IMR-90 (cell line): ENCODE measurements around the gene SYN1. TPM values are rescaled to one million over a fixed set of nuclear protein-coding genes. Genes with fewer than 3 reads are reported as not detected.
A peak's percentile ranks its signal among the peaks of the same experiment; 100 is the strongest.

Experiments
- ATAC-seq: fragments of 200-7000 bp; cut with Tn5 transposase; 2 replicates; pipeline ENCODE4 v1.9.1; 2020; ENCODE audit warnings: low read depth, mild to moderate bottlenecking, moderate library complexity
- BruUV-seq: library from RNA; stranded (reverse); fragments of 400-500 nt; replicated peaks from 2 replicates; lab custom pipeline; 2021; lab: Mats Ljungman, UMichigan
- CTCF ChIA-PET: fragments of 300-600 bp; formaldehyde crosslinking; extraction: SDS; loops from one replicate; lab custom pipeline; 2021; ENCODE audit warnings: antibody characterized with exemption; lab: Yijun Ruan, JAX
- POLR2A ChIA-PET: fragments of 300-600 bp; sonication (Branson Sonifier 250); formaldehyde crosslinking; loops from one replicate; lab custom pipeline; 2022; ENCODE audit warnings: antibody characterized with exemption; ENCODE audit not compliant: unreplicated experiment; lab: Charles Lee
- DNase-seq: peaks from one replicate; pipeline ENCODE4 v3.0.0; 2013
- H2AFZ ChIP-seq: replicated peaks from 2 replicates; pipeline ENCODE3; 2013; ENCODE audit warnings: low read length, mild to moderate bottlenecking; ENCODE audit not compliant: poor library complexity
- H2AK5ac ChIP-seq: 2 replicates; pipeline ENCODE4 v1.6.1; 2013; ENCODE audit warnings: low read depth, low read length, inconsistent platforms
- H2AK9ac ChIP-seq: replicated peaks from 2 replicates; pipeline ENCODE3; 2013; ENCODE audit warnings: mild to moderate bottlenecking, low read depth, low read length, moderate library complexity; ENCODE audit not compliant: poor library complexity
- H2BK120ac ChIP-seq: 2 replicates; pipeline ENCODE4 v1.6.1; 2013; ENCODE audit warnings: low read depth, low read length, inconsistent platforms
- H2BK15ac ChIP-seq: 3 replicates; pipeline ENCODE4 v1.6.1; 2013; ENCODE audit warnings: low read depth, low read length, inconsistent platforms
- H2BK20ac ChIP-seq: 2 replicates; pipeline ENCODE4 v1.6.1; 2013; ENCODE audit warnings: low read depth, mild to moderate bottlenecking, inconsistent platforms, low read length, moderate library complexity
- H2BK5ac ChIP-seq: 2 replicates; pipeline ENCODE4 v1.6.1; 2013; ENCODE audit warnings: mild to moderate bottlenecking, low read depth, low read length, inconsistent platforms; ENCODE audit not compliant: poor library complexity, severe bottlenecking
- H3K14ac ChIP-seq: replicated peaks from 2 replicates; pipeline ENCODE4 v1.6.1; 2013; ENCODE audit warnings: low read depth, low read length, inconsistent platforms
- H3K18ac ChIP-seq: 2 replicates; pipeline ENCODE4 v1.6.1; 2013; ENCODE audit warnings: low read depth, low read length, control low read depth
- H3K23ac ChIP-seq: 2 replicates; pipeline ENCODE4 v1.6.1; 2013; ENCODE audit warnings: low read depth, low read length, inconsistent platforms
- H3K27ac ChIP-seq: 2 replicates; pipeline ENCODE4 v1.5.1; 2013; ENCODE audit warnings: mild to moderate bottlenecking, control low read depth, low read length; ENCODE audit not compliant: insufficient read depth
- H3K27me3 ChIP-seq: 2 replicates; pipeline ENCODE4 v1.6.1; 2013; ENCODE audit warnings: low read length; ENCODE audit not compliant: control insufficient read depth, insufficient read depth
- H3K36me3 ChIP-seq: 2 replicates; pipeline ENCODE4 v1.6.1; 2013; ENCODE audit warnings: low read length, mixed read lengths; ENCODE audit not compliant: control insufficient read depth, insufficient read depth
- H3K4ac ChIP-seq: 2 replicates; pipeline ENCODE4 v1.6.1; 2013; ENCODE audit warnings: low read depth, low read length, inconsistent platforms
- H3K4me1 ChIP-seq: 2 replicates; pipeline ENCODE4 v1.6.1; 2013; ENCODE audit warnings: low read length, mixed read lengths; ENCODE audit not compliant: control insufficient read depth, insufficient read depth
- H3K4me2 ChIP-seq: 2 replicates; pipeline ENCODE4 v1.6.1; 2013; ENCODE audit warnings: low read depth, mild to moderate bottlenecking, control low read depth, low read length, moderate library complexity
- H3K4me3 ChIP-seq: 2 replicates; pipeline ENCODE4 v1.5.1; 2013; ENCODE audit warnings: low read depth, mild to moderate bottlenecking, control low read depth, low read length, moderate library complexity; ENCODE audit not compliant: insufficient read depth
- H3K56ac ChIP-seq: 2 replicates; pipeline ENCODE4 v1.6.1; 2013; ENCODE audit warnings: low read length, inconsistent platforms; ENCODE audit not compliant: insufficient read depth; ENCODE audit errors: extremely low read depth
- H3K79me1 ChIP-seq, 2 experiments: 2 replicates each; pipeline ENCODE4 v1.6.1; 2013; ENCODE audit warnings: low read length in 2 of 2, inconsistent platforms in 1 of 2, low read depth in 1 of 2
- H3K9ac ChIP-seq: 2 replicates; pipeline ENCODE4 v1.6.1; 2013; ENCODE audit warnings: low read depth, low read length, control low read depth
- H3K9me1 ChIP-seq: 2 replicates; pipeline ENCODE4 v1.6.1; 2013; ENCODE audit warnings: low read length, inconsistent platforms; ENCODE audit not compliant: insufficient read depth
- H3K9me3 ChIP-seq: 2 replicates; pipeline ENCODE4 v1.6.1; 2013; ENCODE audit warnings: low read length; ENCODE audit not compliant: control insufficient read depth, insufficient read depth
- H4K20me1 ChIP-seq: 2 replicates; pipeline ENCODE4 v1.6.1; 2013; ENCODE audit warnings: low read length, inconsistent platforms; ENCODE audit not compliant: insufficient read depth
- H4K5ac ChIP-seq: 2 replicates; pipeline ENCODE4 v1.6.1; 2013; ENCODE audit warnings: mild to moderate bottlenecking, low read depth, low read length, control low read depth
- H4K8ac ChIP-seq, 2 experiments: 2 replicates each; pipeline ENCODE4 v1.6.1; 2013; ENCODE audit warnings: low read depth in 2 of 2, low read length in 2 of 2, control low read depth in 1 of 2, inconsistent platforms in 1 of 2
- H4K91ac ChIP-seq: 2 replicates; pipeline ENCODE4 v1.6.1; 2013; ENCODE audit warnings: low read depth, low read length, inconsistent platforms; ENCODE audit not compliant: insufficient read depth
- BHLHE40 ChIP-seq: fragments of 150-350 bp; IDR thresholded peaks from 2 replicates; pipeline ENCODE4 v1.6.1; 2016; ENCODE audit warnings: mild to moderate bottlenecking, low read depth, low read length
- FOS ChIP-seq: fragments of 150-350 bp; IDR thresholded peaks from 2 replicates; pipeline ENCODE4 v1.6.1; 2016; ENCODE audit warnings: low read depth, low read length
- MAFK ChIP-seq: IDR thresholded peaks from 2 replicates; pipeline ENCODE4 v1.6.1; 2012; ENCODE audit warnings: low read depth, low read length, improper control_type of control experiment
- MXI1 ChIP-seq: IDR thresholded peaks from 2 replicates; pipeline ENCODE4 v1.6.1; 2012; ENCODE audit warnings: low read depth, mild to moderate bottlenecking, low read length, moderate library complexity, borderline replicate concordance
- NFE2L2 ChIP-seq: fragments of 150-350 bp; IDR thresholded peaks from 2 replicates; pipeline ENCODE4 v1.6.1; 2016; ENCODE audit warnings: low read depth, mild to moderate bottlenecking, low read length
- POLR2A ChIP-seq: IDR thresholded peaks from 2 replicates; pipeline ENCODE4 v1.6.1; 2012; ENCODE audit warnings: mild to moderate bottlenecking, low read depth, low read length
- RAD21 ChIP-seq: IDR thresholded peaks from 2 replicates; pipeline ENCODE4 v1.6.1; 2012; ENCODE audit warnings: low read length, improper control_type of control experiment
- RCOR1 ChIP-seq: IDR thresholded peaks from 2 replicates; pipeline ENCODE4 v1.6.1; 2012; ENCODE audit warnings: mild to moderate bottlenecking, low read length, improper control_type of control experiment; ENCODE audit not compliant: insufficient replicate concordance
- RFX5 ChIP-seq: IDR thresholded peaks from 2 replicates; pipeline ENCODE4 v1.8.0; 2012; ENCODE audit warnings: low read depth, mild to moderate bottlenecking, low read length, moderate library complexity
- SMC3 ChIP-seq: fragments of 150-350 bp; IDR thresholded peaks from 2 replicates; pipeline ENCODE4 v1.6.1; 2016; ENCODE audit warnings: low read depth, mild to moderate bottlenecking, antibody characterized with exemption, low read length, moderate library complexity
- WGBS, 2 experiments: methylation state at CpG; one replicate each; pipeline versions ENCODE4 v1.1.5 to v1.1.7; 2013; ENCODE audit warnings: missing lambda C conversion rate in 2 of 2; ENCODE audit not compliant: insufficient read length in 1 of 2; ENCODE audit errors: extremely low coverage in 2 of 2; 5-methylcytosine and 5-hydroxymethylcytosine counted together
- dilution Hi-C: fragments of 300-500 bp; cut with HindIII; formaldehyde crosslinking; loops from one replicate; pipeline ENCODE4 v1.14.3; 2018; ENCODE audit warnings: low sequenced_read_pairs; ENCODE audit not compliant: unreplicated experiment
- in situ Hi-C: fragments of 300-500 bp; cut with MboI; formaldehyde crosslinking; loops from 3 replicates; pipeline ENCODE4 v1.14.3; 2019; ENCODE audit warnings: low sequenced_read_pairs, inconsistent platforms, mixed read lengths
- intact Hi-C: fragments of 100-400 bp; cut with micrococcal nuclease; formaldehyde crosslinking; loops from 2 replicates; pipeline ENCODE4 v1.10.0; 2022
- polyA plus RNA-seq, 3 experiments: library from polyadenylated mRNA; depleted of rRNA; stranded (reverse); fragments of >200 nt; gene quantifications; 2 replicates each; pipeline ENCODE4 v1.2.3, GENCODE V29; 2012; ENCODE audit warnings: low replicate concordance in 1 of 3
- total RNA-seq: library from RNA; depleted of rRNA; stranded (reverse); fragments of >200 nt; gene quantifications from 2 replicates; pipeline ENCODE4 v1.2.3, GENCODE V29; 2012
- TF ChIP-seq, protein P1 (sequence below): fragments of 150-350 bp; IDR thresholded peaks from 2 replicates; pipeline ENCODE4 v1.6.1; 2017; ENCODE audit warnings: mild to moderate bottlenecking, antibody characterized with exemption, low read length, low read depth
- TF ChIP-seq, protein P2 (sequence below): conservative IDR thresholded peaks from 2 replicates; pipeline ENCODE4 v1.5.1; 2012; ENCODE audit warnings: mild to moderate bottlenecking, low read depth, low read length, improper control_type of control experiment
- TF ChIP-seq, protein P3 (sequence below): fragments of 150-350 bp; IDR thresholded peaks from 2 replicates; pipeline ENCODE4 v1.6.1; 2016; ENCODE audit warnings: low read depth, mild to moderate bottlenecking, low read length, moderate library complexity, borderline replicate concordance

Gene SYN1
- total and polyA plus RNA-seq, 2 of the 4 experiments (the other 2 are of a cell fraction) = under 0.01 to 0.56 TPM

DNA sequence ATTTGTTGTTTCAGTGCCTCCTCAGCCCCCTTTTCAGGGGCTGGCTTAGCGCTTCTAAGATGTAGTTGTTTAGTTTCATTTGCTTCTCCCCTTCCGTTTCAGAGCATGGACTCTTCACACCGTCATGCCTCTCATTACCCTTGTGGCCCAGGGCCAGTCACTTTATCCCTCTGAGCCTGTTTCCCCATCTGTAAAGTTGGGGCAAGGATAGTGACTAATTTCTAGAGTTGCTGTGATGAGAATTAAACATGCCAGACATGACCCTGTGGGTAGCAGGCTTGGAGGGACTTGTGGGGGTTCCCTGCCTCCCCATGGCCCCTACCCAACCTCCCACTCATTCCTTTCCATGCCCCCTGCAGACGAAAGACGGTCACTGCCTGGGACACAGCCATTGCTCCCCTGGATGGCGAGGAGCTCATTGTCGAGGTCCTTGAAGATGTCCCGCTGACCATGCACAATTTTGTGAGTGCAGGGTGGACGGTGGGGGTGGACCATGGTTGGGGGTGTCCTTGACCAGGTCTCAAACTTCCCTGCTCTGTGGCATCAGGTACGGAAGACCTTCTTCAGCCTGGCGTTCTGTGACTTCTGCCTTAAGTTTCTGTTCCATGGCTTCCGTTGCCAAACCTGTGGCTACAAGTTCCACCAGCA is 55.1 kb downstream of the SYN1 start:
- H4K91ac ChIP-seq = no peak overlapping the region
- no peaks in the 10 kb centered on the region for H3K9me3 ChIP-seq
- TSS peak; percentile 19 for BruUV-seq
- no peak overlapping the region for H3K14ac ChIP-seq
- H3K4me1 ChIP-seq = 0 out of 2 replicates have a peak, but pooled peaks cover 1% of the 10 kb centered on the region
- no peak overlapping the region for H3K4me2 ChIP-seq
- no peak overlapping the region for H4K8ac ChIP-seq
- ChIA-PET CTCF (no interaction called here), POLR2A (no interaction called here)
- H3K4ac ChIP-seq = no peak overlapping the region
- no peak overlapping the region for H2BK5ac ChIP-seq
- H2AFZ ChIP-seq = no peak overlapping the region
- no peak overlapping the region for H3K56ac ChIP-seq
- no peak overlapping the region for H3K9ac ChIP-seq
- TF ChIP-seq, protein P1, sequence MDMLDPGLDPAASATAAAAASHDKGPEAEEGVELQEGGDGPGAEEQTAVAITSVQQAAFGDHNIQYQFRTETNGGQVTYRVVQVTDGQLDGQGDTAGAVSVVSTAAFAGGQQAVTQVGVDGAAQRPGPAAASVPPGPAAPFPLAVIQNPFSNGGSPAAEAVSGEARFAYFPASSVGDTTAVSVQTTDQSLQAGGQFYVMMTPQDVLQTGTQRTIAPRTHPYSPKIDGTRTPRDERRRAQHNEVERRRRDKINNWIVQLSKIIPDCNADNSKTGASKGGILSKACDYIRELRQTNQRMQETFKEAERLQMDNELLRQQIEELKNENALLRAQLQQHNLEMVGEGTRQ = no peak
- no peak for TF ChIP-seq FOS
- TF ChIP-seq NFE2L2 = no peak
- TF ChIP-seq SMC3 = no peak
- TF ChIP-seq, protein P2, sequence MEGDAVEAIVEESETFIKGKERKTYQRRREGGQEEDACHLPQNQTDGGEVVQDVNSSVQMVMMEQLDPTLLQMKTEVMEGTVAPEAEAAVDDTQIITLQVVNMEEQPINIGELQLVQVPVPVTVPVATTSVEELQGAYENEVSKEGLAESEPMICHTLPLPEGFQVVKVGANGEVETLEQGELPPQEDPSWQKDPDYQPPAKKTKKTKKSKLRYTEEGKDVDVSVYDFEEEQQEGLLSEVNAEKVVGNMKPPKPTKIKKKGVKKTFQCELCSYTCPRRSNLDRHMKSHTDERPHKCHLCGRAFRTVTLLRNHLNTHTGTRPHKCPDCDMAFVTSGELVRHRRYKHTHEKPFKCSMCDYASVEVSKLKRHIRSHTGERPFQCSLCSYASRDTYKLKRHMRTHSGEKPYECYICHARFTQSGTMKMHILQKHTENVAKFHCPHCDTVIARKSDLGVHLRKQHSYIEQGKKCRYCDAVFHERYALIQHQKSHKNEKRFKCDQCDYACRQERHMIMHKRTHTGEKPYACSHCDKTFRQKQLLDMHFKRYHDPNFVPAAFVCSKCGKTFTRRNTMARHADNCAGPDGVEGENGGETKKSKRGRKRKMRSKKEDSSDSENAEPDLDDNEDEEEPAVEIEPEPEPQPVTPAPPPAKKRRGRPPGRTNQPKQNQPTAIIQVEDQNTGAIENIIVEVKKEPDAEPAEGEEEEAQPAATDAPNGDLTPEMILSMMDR = no peak
- no peak for TF ChIP-seq RCOR1
- TF ChIP-seq POLR2A = no peak
- no peak for TF ChIP-seq MXI1
- TF ChIP-seq, protein P3, sequence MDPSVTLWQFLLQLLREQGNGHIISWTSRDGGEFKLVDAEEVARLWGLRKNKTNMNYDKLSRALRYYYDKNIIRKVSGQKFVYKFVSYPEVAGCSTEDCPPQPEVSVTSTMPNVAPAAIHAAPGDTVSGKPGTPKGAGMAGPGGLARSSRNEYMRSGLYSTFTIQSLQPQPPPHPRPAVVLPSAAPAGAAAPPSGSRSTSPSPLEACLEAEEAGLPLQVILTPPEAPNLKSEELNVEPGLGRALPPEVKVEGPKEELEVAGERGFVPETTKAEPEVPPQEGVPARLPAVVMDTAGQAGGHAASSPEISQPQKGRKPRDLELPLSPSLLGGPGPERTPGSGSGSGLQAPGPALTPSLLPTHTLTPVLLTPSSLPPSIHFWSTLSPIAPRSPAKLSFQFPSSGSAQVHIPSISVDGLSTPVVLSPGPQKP = no peak
- TF ChIP-seq RFX5 = no peak
- TF ChIP-seq RAD21 = no peak
- TF ChIP-seq BHLHE40 = no peak
- TF ChIP-seq MAFK = no peak
- no peaks in the 10 kb centered on the region for H3K27me3 ChIP-seq
- H2BK120ac ChIP-seq = no peak overlapping the region
- no peak overlapping the region for H3K27ac ChIP-seq
- no CpG with 5 or more reads among the region's 12 CpGs for WGBS, 2 experiments
- no peak overlapping the region for H2AK9ac ChIP-seq
- H2AK5ac ChIP-seq = no peak overlapping the region
- H4K5ac ChIP-seq = no peak overlapping the region
- H4K20me1 ChIP-seq = peaks cover 4% of the 10 kb centered on the region
- H2BK20ac ChIP-seq = no peak overlapping the region
- intact Hi-C loops (loop anchor here (5.0 kb wide), 1 partner anchor 463 kb away; no protein-coding TSS in a partner anchor), dilution Hi-C loops (no loop called here), in situ Hi-C loops (loop anchor here (5.0 kb wide), 1 partner anchor 83 kb away; no protein-coding TSS in a partner anchor)
- H3K79me1 ChIP-seq = peaks cover 12 to 36% of the 10 kb centered on the region in 2 experiments
- no peak overlapping the region; the same call in 2 of the 3 replicates for H2BK15ac ChIP-seq
- H3K36me3 ChIP-seq = peaks cover 24% of the 10 kb centered on the region
- no peak overlapping the region for H3K23ac ChIP-seq
- no peak overlapping the region for H3K4me3 ChIP-seq
- ATAC-seq = no peak
- H3K18ac ChIP-seq = no peak overlapping the region
- DNase-seq = no peak
- H3K9me1 ChIP-seq = peaks cover 3% of the 10 kb centered on the region; the same call in 1 of the 2 replicates
